Type B pancreatic cell (in vitro differentiated cells): ENCODE results near the gene NOTCH4. TPM values are rescaled to one million over a fixed set of nuclear protein-coding genes. Genes with fewer than 3 reads are reported as not detected.

Experiments
- DNase-seq: peaks from one replicate; pipeline ENCODE4 v3.0.0; 2021; ENCODE audit warnings: mixed read lengths; ENCODE audit not compliant: unreplicated experiment; ENCODE audit errors: extremely low spot score
- H3K27ac Mint-ChIP-seq: 2 replicates; pipeline ENCODE4 v1.8.0; 2021; ENCODE audit warnings: mild to moderate bottlenecking, mixed read lengths
- H3K27me3 Mint-ChIP-seq: 2 replicates; pipeline ENCODE4 v1.8.0; 2021; ENCODE audit warnings: mixed read lengths
- H3K36me3 Mint-ChIP-seq: 2 replicates; pipeline ENCODE4 v1.8.0; 2021; ENCODE audit warnings: mixed read lengths
- H3K4me1 Mint-ChIP-seq: one replicate; pipeline ENCODE4 v1.8.0; 2021; ENCODE audit warnings: mixed read lengths; ENCODE audit not compliant: unreplicated experiment
- H3K4me3 Mint-ChIP-seq: 2 replicates; pipeline ENCODE4 v1.8.0; 2021; ENCODE audit warnings: mild to moderate bottlenecking, mixed read lengths
- H3K9me3 Mint-ChIP-seq: 2 replicates; pipeline ENCODE4 v1.8.0; 2021; ENCODE audit warnings: mixed read lengths
- CTCF ChIP-seq: fragments of 200-600 bp; sonication (generic); conservative IDR thresholded peaks from 2 replicates; pipeline ENCODE4 v1.5.0; 2021; ENCODE audit warnings: antibody characterized with exemption, mild to moderate bottlenecking
- total RNA-seq: library from RNA; stranded (reverse); gene quantifications from 2 replicates; pipeline ENCODE4 v1.2.1, GENCODE V29; 2021; ENCODE audit warnings: low replicate concordance

NOTCH4 gene
- total RNA-seq, 1 donor from 2014 or later = 1.9 TPM

- H3K4me3 Mint-ChIP-seq = peak within 1 kb of the TSS; percentile 98
- no peak for TF ChIP-seq CTCF
- no peaks in the 10 kb centered on the region for H3K9me3 Mint-ChIP-seq
- peaks cover 16% of the 10 kb centered on the region for H3K36me3 Mint-ChIP-seq
- DNase-seq = peak; percentile 92
- H3K27ac Mint-ChIP-seq = peak within 1 kb of the TSS; percentile 95
- H3K27me3 Mint-ChIP-seq = no peaks in the 10 kb centered on the region
- H3K4me1 Mint-ChIP-seq = peaks cover 43% of the 10 kb centered on the region
Measured at GRCh38 chr6:32177788-32178546, 45.9 kb downstream of the NOTCH4 start, which contains the start of gene RNF5. Gene RNF5, plus strand, starts transcription at chr6:32178405. Its CDS starts 107 bp downstream, at chr6:32178512.

- H3K27ac Mint-ChIP-seq = peak overlapping the region; percentile 95
- peaks cover 48% of the 10 kb centered on the region for H3K4me1 Mint-ChIP-seq
- H3K36me3 Mint-ChIP-seq = peaks cover 16% of the 10 kb centered on the region
- TF ChIP-seq CTCF = no peak
- no peaks in the 10 kb centered on the region for H3K9me3 Mint-ChIP-seq
- no peaks in the 10 kb centered on the region for H3K27me3 Mint-ChIP-seq
- no peak for DNase-seq
- peak overlapping the region; percentile 98 for H3K4me3 Mint-ChIP-seq
Measured at GRCh38 chr6:32177183-32177787, 46.6 kb downstream of the NOTCH4 start.

GRCh38 chr6:32176476-32177182 lies 47.2 kb downstream of the NOTCH4 start:
- H3K27ac Mint-ChIP-seq = peak overlapping the region; percentile 95
- peaks cover 48% of the 10 kb centered on the region for H3K4me1 Mint-ChIP-seq
- H3K4me3 Mint-ChIP-seq = peak overlapping the region; percentile 98
- H3K9me3 Mint-ChIP-seq = no peaks in the 10 kb centered on the region
- peaks cover 16% of the 10 kb centered on the region for H3K36me3 Mint-ChIP-seq
- H3K27me3 Mint-ChIP-seq = no peaks in the 10 kb centered on the region
- no peak for TF ChIP-seq CTCF
- DNase-seq = no peak

GRCh38 chr6:32175711-32176475 lies 48.0 kb downstream of the NOTCH4 start, which contains the start of gene AGPAT1:
Gene AGPAT1, minus strand, starts transcription at chr6:32176084. Its CDS starts 4,588 bp downstream, at chr6:32171496.
- no peak for TF ChIP-seq CTCF
- H3K4me1 Mint-ChIP-seq = peaks cover 48% of the 10 kb centered on the region

GRCh38 chr6:32175322-32175710 lies 48.6 kb downstream of the NOTCH4 start:
- Mint-ChIP-seq H3K4me3 (peak overlapping the region; percentile 98), H3K36me3 (peaks cover 18% of the 10 kb centered on the region), H3K27me3 (no peaks in the 10 kb centered on the region), H3K27ac (peak overlapping the region; percentile 54), H3K4me1 (peaks cover 48% of the 10 kb centered on the region), H3K9me3 (no peaks in the 10 kb centered on the region)
- no peak for DNase-seq
- TF ChIP-seq CTCF = no peak

More at GRCh38 chr6:32175711-32176475, 48.0 kb downstream of the NOTCH4 start, which contains the start of gene AGPAT1:
- peaks cover 20% of the 10 kb centered on the region for H3K36me3 Mint-ChIP-seq
- H3K9me3 Mint-ChIP-seq = no peaks in the 10 kb centered on the region
- DNase-seq = peak; percentile 95
- H3K27me3 Mint-ChIP-seq = no peaks in the 10 kb centered on the region
- H3K27ac Mint-ChIP-seq = peak within 1 kb of the TSS; percentile 95
- peak within 1 kb of the TSS; percentile 98 for H3K4me3 Mint-ChIP-seq
